HG02938 (cell line): Measurements from ENCODE around the gene SLC16A4.

Source experiments
- ATAC-seq: cut with Tn5 transposase; IDR thresholded peaks from one replicate; pipeline ENCODE4 v1.9.1; 2021; ENCODE audit warnings: mild to moderate bottlenecking, moderate library complexity; ENCODE audit not compliant: unreplicated experiment

Gene SLC16A4

DNA sequence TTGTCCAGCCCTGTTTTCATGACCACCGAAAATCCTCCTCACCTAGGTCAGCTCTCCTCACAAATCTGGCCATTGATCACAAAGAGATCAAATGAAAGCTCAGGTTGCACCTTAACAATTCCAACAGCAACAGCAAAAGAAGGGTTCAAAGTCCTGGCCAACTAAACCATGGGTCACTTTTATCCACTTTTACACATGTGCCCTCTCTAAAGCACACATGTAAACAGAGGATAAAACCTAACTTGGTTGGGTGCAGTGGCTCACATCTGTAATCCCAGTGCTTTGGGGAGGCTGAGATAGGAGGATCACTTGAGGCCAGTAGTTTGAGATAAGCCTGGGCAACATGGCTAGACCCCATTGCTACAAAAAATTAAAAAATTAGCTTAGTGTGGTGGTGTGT is 55.6 kb downstream of the SLC16A4 start:
- ATAC-seq: no peak

DNA sequence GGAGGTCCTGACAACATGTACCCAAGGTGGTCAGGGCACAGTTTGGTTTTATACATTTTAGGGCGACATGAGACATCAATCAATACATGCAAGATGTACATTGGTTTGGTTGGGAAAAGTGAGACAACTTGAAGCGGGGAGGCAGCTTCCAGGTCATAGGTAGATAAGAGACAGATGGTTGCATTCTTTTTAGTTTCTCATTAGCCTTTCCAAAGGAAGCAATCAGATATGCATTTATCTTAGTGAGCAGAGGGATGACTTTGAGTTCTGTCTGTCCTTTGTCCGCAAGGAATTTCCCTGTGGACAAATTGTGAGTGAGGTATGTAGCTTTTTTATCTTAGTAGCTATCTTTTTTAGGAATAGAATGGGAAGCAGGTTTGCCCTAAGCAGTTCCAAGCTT is 62.1 kb downstream of the SLC16A4 start:
- no peak for ATAC-seq

DNA sequence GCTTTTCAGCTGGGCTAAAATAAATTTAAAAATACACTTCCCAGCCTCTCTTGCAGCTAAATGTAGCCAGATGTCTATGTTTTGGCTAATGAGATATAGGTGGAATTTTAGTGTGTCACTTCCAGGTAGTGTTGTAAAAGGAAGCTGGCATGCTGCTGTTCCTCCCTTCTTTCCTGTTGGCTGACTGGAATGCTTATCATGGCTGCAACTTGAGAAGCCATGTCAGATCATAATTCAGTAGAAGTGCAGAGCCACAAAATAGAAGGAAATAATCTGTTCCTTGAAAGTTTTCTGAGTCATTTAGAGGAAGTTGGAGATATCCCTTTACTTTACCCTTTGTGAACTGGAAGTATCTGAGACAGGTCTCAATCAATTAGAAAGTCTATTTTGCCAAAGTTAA is 62.6 kb downstream of the SLC16A4 start:
- ATAC-seq: no peak

DNA sequence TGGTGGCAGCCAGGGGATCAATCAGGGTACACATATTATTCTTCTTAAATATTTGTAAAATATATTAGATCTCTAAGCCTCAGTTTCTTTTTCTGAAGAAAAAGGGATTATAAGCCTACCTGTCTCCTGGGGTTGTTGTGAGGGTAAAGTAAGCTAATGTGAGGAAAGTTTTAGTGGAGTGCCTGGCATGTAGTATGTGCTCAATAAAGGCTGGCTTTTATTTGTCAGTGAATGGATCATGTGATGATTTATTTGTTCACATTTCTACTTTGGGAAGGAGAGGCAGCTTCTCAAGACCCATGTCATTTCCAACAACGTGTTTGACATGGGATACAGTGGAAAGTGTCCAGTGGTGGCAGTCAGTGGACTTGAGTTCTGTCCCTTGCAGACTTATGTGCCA is 64.0 kb downstream of the SLC16A4 start:
- no peak for ATAC-seq

DNA sequence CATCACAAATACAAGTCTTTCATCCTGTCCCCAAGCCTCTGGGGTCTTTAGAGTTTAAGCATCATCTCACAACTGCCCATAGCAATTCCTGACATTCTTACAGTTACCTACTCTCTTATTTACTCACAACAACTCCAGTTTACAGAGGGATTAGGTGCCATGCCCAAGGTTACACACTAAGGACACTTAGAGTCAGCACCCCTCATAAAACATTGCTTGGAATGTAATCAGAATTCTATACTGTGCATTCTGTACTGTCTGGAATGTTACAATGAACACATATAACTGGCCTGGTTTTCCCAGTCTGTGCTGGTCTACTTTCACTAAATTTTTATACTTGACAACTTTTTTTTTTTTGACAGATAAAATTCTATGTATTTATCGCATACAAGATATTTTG is 66.2 kb downstream of the SLC16A4 start:
- no peak for ATAC-seq

DNA sequence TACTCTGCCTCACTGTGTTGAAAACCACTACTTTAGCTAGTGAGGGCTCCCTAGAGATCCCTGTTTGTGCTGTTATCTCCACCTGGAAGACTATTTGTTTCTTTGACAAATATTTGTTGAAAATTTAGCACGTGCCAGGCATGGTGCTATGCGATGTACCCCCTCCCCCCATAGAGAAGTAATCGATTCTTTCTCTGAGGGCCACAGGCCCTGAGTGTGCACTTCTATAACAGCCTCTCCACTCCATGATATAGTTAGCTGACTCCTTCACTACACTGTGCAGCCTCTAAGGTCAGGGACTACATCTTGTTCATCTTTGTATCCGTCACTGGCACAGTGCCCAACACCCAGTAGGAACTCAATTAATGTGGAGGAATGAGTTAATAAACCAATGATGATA is 69.0 kb downstream of the SLC16A4 start:
- no peak for ATAC-seq

DNA sequence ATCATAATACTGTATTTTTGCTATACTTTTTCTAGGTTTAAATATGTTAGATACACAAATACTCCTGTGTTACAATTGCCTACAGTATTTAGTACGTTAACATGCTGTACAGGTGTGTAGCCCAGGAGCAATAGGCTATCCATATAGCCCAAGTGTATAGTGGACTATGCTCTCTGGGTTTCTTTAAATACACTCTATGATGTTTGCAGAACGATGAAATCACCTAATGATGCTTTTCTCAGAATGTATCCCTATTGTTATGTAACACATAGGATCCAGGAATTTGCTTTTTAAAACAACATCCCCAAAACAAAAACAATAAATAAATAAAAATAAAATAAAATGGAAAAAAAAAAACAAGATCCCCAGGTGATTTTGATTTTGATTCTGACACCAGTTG is 69.8 kb downstream of the SLC16A4 start:
- ATAC-seq: no peak

DNA sequence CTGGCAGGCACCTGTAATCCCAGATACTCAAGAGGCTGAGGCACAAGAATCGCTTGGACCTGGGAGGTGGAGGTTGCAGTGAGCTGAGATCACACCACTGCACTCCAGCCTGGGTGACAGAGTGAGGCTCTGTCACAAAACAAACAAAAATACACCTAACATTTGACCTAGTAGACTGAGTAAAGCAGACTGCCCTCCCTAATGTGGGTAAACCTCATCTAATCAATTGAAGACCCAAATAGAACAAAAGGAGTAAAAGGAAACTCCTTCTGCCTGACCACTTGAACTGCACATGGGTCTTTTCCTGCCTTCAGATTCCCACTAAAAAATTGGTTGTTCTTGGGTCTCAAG is 70.7 kb downstream of the SLC16A4 start:
- no peak for ATAC-seq

DNA sequence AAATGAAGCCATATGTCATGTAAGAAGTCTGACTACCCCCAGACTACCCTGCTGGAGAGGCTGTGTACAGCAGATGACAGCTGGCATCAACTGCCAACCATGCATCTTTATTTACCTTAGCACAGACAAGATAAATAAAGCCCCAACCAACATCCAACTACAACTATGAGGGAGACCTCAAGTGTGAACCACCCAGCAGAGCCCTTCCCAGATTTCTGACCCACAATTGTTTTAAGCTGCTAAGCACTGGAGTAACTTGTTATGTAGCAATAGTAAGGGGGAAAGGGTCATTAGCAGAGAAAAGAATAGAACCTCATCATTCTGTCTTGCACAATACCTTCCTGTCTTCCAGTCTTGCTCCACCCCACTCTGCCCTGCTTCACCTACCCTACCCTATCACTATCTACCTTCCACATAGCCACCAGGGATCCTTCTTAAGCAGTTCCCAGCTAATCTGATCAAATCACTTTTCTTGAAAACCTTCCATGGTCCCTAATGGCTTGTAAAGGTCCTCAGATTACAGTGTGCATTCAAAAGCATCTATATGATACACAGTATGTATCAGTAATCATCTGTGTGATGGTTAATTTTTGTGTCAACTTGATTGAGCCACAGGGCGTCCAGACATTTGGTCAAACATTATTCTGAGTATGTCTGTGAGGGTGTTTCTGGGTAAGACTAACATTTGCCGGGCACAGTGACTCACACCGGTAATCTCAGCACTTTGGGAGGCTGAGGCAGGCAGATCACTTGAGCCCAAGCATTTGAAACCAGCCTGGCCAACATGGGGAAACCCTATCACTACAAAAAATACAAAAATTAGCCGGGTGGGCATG is 71.3 kb downstream of the SLC16A4 start:
- ATAC-seq: no peak

DNA sequence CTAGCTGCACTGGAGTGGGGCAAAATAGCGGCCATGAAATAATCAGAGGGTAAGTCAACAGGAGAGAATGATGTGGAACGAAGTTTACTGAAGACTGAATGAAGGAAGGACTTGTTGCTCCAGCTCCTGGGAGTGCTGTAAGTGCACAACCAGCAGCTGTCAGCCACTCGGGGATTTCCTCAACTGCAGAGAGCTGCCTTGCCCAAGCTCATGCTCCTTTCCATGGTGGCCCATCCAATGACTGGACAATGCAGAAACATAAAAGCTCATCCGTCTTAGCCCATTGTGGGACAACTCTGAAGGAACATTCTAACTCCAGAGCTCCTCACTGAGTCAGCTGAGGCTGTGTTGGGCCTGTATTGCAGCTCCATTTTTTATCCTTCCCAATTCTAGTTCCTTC is 72.8 kb downstream of the SLC16A4 start:
- no peak for ATAC-seq

DNA sequence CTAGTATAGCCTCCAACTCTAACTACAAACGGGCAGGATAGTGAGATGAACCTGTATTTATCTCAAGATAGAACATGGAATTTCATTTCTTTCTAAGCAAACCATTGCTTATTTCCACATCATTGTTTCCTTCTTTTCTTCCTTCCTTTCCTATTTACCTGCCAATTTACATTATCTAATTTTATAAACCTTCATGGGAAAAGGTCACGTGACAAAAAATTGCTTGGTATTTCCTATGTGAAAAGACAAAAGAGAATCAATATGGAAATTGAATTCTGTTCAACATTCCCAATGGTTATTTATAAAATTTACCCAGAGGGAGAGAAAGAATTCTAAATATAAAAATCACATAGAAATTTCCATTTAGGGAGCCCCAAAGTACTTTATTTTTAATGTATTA is 74.1 kb downstream of the SLC16A4 start:
- ATAC-seq: no peak
